ENCODE data around the gene PCF11.
"Not testable (repeated sequence)": the region's sequence is repeated elsewhere in the genome, so short reads cannot be mapped to it uniquely, and the experiment has no call there.

Gene PCF11

GRCh38 chr11:83193315-83194280 is 36.7 kb downstream of the PCF11 start, which contains the start of gene ANKRD42:
TSS of gene ANKRD42 (plus strand) at chr11:83193712. CDS start at chr11:83194671, 959 bp downstream.
- peak; percentile 93 for DNase-seq

GRCh38 chr11:83194281-83195142 is 37.6 kb downstream of the PCF11 start:
- no peak for DNase-seq

- DNase-seq, result no peak
Measured at GRCh38 chr11:83195143-83195466, 38.2 kb downstream of the PCF11 start.

GRCh38 chr11:83195649-83196048 is 38.7 kb downstream of the PCF11 start:
- DNase-seq, result no peak

GRCh38 chr11:83200035-83200434 is 43.1 kb downstream of the PCF11 start:
- no peak for DNase-seq

- DNase-seq, result no peak
Measured at GRCh38 chr11:83205608-83206185, 48.8 kb downstream of the PCF11 start.

- DNase-seq, result no peak
Measured at GRCh38 chr11:83206221-83206620, 49.3 kb downstream of the PCF11 start.

GRCh38 chr11:83206771-83207382 is 49.9 kb downstream of the PCF11 start:
- not testable (repeated sequence) for DNase-seq

- no peak for DNase-seq
Measured at GRCh38 chr11:83219095-83219494, 62.2 kb downstream of the PCF11 start.

GRCh38 chr11:83220260-83220659 is 63.3 kb downstream of the PCF11 start:
- no peak for DNase-seq

- DNase-seq, result no peak
Measured at GRCh38 chr11:83221694-83222093, 64.8 kb downstream of the PCF11 start.

- DNase-seq, result no peak
Measured at GRCh38 chr11:83222499-83222898, 65.6 kb downstream of the PCF11 start.

- no peak for DNase-seq
Measured at GRCh38 chr11:83223457-83223856, 66.5 kb downstream of the PCF11 start.

- DNase-seq, result no peak
Measured at GRCh38 chr11:83235825-83236224, 78.9 kb downstream of the PCF11 start.
